ENCODE data around the gene JPH3.

The JPH3 gene

GRCh38 chr16:87602001-87602775 is at the start of gene JPH3:
TSS of gene JPH3 (plus strand) at chr16:87602508. CDS start at chr16:87603147, 639 bp downstream.
- DNase-seq = no peak

- DNase-seq = no peak
Observed at GRCh38 chr16:87552772-87553573, 49.3 kb upstream of the JPH3 start.

- no peak for DNase-seq
Observed at GRCh38 chr16:87554754-87555427, 47.4 kb upstream of the JPH3 start.

- no peak for DNase-seq
Observed at GRCh38 chr16:87555647-87556046, 46.7 kb upstream of the JPH3 start.

GRCh38 chr16:87556941-87557459 is 45.3 kb upstream of the JPH3 start:
- DNase-seq = no peak

- no peak for DNase-seq
Observed at GRCh38 chr16:87558682-87559081, 43.6 kb upstream of the JPH3 start.

GRCh38 chr16:87559945-87560344 is 42.4 kb upstream of the JPH3 start:
- no peak for DNase-seq

- peak; percentile 19 for DNase-seq
Observed at GRCh38 chr16:87560428-87561199, 41.7 kb upstream of the JPH3 start.

GRCh38 chr16:87561200-87562105 is 40.9 kb upstream of the JPH3 start:
- no peak for DNase-seq

GRCh38 chr16:87562201-87562600 is 40.1 kb upstream of the JPH3 start:
- no peak for DNase-seq

GRCh38 chr16:87563022-87563421 is 39.3 kb upstream of the JPH3 start:
- no peak for DNase-seq

GRCh38 chr16:87563714-87564523 is 38.4 kb upstream of the JPH3 start:
- DNase-seq = no peak

- no peak for DNase-seq
Observed at GRCh38 chr16:87564524-87564778, 37.9 kb upstream of the JPH3 start.

GRCh38 chr16:87569601-87570571 is 32.4 kb upstream of the JPH3 start:
- no peak for DNase-seq

GRCh38 chr16:87570572-87570937 is 31.8 kb upstream of the JPH3 start:
- DNase-seq = no peak

- DNase-seq = peak; percentile 10
Observed at GRCh38 chr16:87570938-87571867, 31.1 kb upstream of the JPH3 start.

GRCh38 chr16:87571868-87572244 is 30.5 kb upstream of the JPH3 start:
- no peak for DNase-seq

- DNase-seq = no peak
Observed at GRCh38 chr16:87572959-87573358, 29.3 kb upstream of the JPH3 start.
